GM12875 (cell line): ENCODE results near the gene E2F2.
"Not testable (repeated sequence)": the region's sequence is repeated elsewhere in the genome, so short reads cannot be mapped to it uniquely, and the experiment has no call there.

Source experiments
- H3K4me3 ChIP-seq: one replicate; pipeline ENCODE4 v1.5.1; 2011; ENCODE audit warnings: low read depth, low read length, control low read depth
- TF ChIP-seq, protein P1 (sequence below): IDR thresholded peaks from 2 replicates; pipeline ENCODE4 v1.5.1; 2011; ENCODE audit warnings: low read depth, mild to moderate bottlenecking, control low read depth, inconsistent platforms, low read length, moderate library complexity, borderline replicate concordance; ENCODE audit not compliant: insufficient read depth

The E2F2 gene

DNA sequence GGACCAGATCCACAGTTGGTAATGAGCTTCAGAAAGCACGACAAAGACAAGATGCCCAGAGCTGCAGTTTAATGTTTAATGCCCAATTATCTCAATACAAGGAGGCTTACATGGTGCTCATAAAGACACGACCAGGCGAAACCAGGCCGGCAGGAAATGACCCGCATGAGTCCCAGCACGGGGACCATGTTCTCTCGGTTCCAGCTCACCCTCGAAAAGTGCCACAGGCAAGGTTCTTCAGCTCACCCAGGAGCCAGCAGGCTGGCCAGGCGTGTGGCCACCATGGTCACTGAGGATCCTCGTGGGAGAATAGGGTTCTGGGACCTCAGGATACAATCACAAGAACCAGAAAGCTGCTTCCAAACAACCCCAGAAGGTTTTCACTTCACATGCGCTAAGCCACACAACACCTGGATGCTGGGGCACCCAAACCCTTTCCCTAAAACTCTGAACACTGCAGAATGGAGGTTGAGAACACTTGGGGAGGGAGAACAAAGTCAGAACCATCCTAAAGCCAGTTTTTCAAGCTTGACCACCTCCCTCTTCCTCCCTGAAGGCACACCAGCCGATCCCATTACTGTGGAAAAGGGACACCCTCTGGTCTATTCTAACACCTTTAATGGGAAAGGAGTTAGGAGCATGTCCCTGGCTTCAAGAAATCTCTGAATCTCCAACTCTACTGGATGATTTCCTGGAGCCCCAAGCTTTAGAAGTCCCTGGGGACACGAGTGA, 24.5 kb downstream of the E2F2 start:
- TF ChIP-seq, protein P1, sequence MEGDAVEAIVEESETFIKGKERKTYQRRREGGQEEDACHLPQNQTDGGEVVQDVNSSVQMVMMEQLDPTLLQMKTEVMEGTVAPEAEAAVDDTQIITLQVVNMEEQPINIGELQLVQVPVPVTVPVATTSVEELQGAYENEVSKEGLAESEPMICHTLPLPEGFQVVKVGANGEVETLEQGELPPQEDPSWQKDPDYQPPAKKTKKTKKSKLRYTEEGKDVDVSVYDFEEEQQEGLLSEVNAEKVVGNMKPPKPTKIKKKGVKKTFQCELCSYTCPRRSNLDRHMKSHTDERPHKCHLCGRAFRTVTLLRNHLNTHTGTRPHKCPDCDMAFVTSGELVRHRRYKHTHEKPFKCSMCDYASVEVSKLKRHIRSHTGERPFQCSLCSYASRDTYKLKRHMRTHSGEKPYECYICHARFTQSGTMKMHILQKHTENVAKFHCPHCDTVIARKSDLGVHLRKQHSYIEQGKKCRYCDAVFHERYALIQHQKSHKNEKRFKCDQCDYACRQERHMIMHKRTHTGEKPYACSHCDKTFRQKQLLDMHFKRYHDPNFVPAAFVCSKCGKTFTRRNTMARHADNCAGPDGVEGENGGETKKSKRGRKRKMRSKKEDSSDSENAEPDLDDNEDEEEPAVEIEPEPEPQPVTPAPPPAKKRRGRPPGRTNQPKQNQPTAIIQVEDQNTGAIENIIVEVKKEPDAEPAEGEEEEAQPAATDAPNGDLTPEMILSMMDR, result no peak
- no peak overlapping the region for H3K4me3 ChIP-seq

DNA sequence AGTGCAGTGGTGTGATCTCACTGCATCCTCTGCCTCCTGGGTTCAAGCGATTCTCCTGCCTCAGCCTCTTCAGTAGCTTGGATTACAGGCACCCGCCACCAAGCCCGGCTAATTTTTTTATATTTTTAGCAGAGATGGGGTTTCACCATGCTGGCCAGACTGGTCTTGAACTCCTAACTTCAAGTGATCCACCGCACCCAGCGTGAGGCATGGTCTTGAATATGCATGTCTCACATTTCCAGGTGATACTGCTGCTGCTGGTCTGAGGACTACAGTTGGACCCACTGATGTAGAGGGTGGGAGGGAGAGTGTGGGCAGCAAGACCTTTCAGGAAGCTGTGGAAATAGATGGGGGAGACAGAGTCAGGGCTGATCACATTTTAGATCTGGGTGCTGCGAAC, 25.2 kb downstream of the E2F2 start:
- TF ChIP-seq, protein P1, result no peak
- no peak overlapping the region for H3K4me3 ChIP-seq

DNA sequence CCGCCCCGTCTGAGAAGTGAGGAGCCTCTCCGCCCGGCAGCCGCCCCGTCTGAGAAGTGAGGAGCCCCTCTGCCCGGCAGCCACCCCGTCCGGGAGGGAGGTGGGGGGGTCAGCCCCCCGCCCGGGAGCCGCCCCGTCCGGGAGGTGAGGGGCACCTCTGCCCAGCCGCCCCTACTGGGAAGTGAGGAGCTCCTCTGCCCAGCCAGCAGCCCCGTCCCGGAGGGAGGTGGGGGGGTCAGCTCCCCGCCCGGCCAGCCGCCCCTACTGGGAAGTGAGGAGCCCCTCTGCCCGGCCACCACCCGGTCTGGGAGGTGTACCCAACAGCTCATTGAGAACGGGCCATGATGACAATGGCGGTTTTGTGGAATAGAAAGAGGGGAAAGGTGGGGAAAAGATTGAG, 26.9 kb downstream of the E2F2 start:
- not testable (repeated sequence) for H3K4me3 ChIP-seq

DNA sequence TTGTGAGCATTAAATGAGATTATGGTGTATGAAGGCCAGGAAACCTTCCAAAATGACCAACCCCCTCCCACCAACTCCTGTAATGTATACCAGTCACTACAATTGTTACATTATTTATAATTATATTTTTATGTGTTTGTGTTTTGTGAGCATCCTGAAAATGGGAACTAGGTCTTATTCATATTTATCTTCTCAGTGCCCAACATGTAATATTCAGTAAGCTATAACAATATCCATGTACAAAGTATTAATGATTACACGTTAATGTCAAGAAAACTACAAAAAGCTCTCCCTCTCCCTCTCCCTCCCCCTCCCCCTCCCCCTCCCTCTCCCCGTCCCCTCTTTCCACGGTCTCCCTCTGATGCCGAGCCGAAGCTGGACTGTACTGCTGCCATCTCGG, 28.1 kb downstream of the E2F2 start:
- H3K4me3 ChIP-seq, result no peak overlapping the region
- TF ChIP-seq, protein P1, result no peak

DNA sequence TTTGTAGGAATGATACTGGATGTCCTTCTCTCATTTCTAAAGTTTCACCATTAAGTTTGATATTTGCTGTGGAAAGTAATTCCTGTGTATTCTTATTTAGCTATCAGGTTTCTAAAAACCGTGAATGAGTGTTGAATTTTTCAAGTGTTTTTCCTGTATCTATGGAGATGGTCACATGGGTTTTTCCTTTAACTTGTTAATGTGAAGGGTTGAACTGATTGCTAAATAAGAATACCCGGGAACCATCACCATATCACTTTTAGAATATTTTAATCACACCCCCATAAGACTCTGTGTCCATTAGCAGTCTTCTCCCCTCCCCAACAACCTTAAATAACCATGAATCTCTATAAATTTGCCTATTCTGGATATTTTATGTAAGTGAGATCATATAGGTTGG, 30.6 kb downstream of the E2F2 start:
- TF ChIP-seq, protein P1, result no peak
- no peak overlapping the region for H3K4me3 ChIP-seq

DNA sequence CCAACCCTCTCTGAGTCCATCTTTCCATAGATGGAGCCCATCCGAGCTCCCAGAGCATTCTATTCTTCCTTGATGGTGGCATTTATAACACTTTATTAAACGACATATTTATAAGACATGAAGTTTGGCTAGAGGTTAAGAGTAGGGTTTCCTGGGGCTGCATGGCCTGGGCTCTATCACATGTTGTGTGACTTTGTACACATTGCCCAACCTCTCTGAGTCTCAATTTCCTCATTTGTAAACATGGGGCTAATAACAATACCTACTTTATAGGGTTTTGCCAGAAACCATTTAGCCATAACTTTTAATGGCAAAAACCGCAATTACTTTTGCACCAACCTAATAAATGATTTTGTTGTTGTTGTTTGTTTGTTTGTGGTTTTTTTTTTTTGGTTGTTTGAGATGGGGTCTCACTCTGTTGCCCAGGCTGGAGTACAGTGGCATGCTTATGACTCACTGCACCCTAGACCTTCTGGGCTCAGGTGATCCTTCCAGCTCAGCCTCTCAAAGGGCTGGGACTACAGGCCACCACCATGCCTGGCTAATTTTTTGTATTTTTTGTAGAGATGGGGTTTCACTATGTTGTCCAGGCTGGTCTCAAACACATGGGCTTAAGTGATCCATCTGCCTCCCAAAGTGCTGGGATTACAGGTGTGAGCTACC, 33.1 kb downstream of the E2F2 start:
- TF ChIP-seq, protein P1, result no peak
- H3K4me3 ChIP-seq, result no peak overlapping the region

DNA sequence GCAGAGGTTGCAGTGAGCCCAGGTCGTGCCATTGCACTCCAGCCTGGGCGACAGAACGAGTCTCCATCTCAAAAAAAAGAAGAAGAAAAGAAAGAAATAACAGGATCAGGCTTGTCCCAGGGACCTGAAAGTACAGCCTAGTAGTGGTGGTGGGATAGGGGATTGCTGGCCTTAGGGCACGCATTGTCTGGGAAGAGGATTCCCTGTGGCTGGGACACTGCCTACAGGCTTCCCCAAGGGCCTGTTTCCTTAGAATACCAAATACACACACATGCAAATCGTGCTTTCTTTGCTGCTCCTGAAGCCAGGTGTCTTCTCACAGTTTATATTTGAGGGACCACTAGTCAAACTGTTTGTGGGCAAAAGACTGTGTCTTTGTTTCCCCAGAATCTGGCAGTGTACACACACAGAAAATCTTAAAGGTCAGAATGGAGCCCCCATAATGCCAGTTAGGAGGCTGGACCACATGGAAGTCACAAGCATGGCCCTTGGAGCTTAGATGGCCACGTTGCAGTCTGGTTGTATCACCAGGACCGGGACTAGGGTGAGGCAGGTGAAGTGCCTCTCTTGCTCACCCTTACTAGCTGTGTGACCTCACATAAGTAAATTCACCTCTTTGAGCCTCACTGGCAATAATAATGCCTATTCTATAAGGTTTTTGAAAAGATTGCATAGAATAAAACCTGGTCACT, 34.4 kb downstream of the E2F2 start:
- H3K4me3 ChIP-seq, result no peak overlapping the region
- TF ChIP-seq, protein P1, result no peak

DNA sequence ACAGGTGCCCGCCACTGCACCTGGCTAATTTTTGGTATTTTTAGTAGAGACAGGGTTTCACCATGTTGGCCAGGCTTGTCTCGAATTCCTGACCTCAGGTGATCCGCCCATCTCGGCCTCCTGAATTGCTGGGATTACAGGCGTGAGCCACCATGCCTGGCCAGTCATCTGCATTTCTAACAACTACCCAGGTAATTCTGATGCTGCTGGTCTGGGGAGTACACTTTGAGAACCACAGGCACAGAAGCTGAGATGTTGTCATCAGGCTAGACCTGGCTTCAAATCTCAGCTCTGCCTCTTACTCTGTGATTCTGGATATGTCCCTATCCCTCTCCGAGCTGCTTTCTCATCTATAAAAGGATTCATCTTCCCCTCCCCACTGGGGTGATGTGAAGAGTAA, 36.2 kb downstream of the E2F2 start:
- not testable (repeated sequence) for H3K4me3 ChIP-seq

DNA sequence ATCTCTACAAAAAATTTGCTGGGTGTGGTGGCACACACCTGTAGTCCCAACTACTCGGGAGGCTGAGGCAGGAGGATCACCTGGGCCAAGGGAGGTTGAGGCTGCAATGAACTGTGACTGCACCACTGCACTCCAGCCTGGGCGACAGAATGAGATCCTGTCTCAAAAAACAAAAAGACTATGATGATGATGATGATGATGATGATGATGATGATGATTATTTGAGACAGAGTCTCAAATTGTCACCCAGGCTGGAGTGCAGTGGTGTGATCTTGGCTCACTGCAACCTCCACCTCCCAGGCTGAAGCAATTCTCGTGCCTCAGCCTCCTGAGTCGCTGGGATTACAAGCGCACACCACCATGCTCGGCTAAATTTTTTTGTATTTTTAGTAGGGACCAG, 38.3 kb downstream of the E2F2 start:
- not testable (repeated sequence) for H3K4me3 ChIP-seq
